GM10248 (cell line): Measurements from ENCODE around the gene SIAH2.

ENCODE experiments used
- CTCF ChIA-PET: fragments of 300-600 bp; sonication (Branson Sonifier 250); formaldehyde crosslinking; extraction: SDS; loops from one replicate; lab custom pipeline; 2021; ENCODE audit warnings: antibody characterized with exemption; lab: Yijun Ruan, JAX
- POLR2A ChIA-PET: fragments of 350-650 bp; sonication (Branson Sonifier 250); formaldehyde crosslinking; extraction: SDS; loops from one replicate; lab custom pipeline; 2020; ENCODE audit warnings: antibody characterized with exemption; lab: Yijun Ruan, JAX
- DNase-seq: peaks from one replicate; pipeline ENCODE4 v3.0.0; 2012; ENCODE audit errors: extremely low spot score
- TF ChIP-seq, protein P1 (sequence below): IDR thresholded peaks from 2 replicates; pipeline ENCODE4 v1.5.1; 2012; ENCODE audit warnings: mild to moderate bottlenecking, low read depth; ENCODE audit errors: extremely low read depth, missing control alignments, control extremely low read depth

The SIAH2 gene

DNA sequence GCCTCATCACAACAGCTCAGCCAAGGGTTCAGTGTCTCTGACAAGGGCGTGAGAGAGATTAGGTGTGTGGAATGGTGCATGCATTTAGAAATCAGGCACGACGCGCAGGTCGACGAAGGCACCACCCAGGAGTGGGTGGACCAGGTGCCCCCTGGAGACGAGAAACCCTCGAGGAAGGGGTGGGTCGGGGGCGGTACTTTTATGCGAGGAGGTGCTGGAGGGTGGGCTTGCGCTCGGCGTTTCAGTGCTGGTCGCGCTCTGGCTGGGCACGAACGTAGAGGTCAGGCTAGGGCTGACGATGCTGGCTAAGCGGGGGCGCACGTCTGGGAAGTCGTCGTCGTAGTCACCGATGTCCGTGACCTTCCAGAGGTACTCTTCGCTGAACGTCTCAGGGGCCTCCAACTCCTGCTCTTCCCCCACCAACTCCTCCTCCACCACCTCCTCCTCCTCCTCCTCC lies 59.6 kb downstream of the SIAH2 start:
- ChIA-PET CTCF (interaction anchor here (1.0 to 2.7 kb wide), 7 partner anchors 8 to 175 kb away, joined by 3 to 12 read pairs (median 6); no protein-coding TSS in a partner anchor), POLR2A (interaction anchor here (0.7 to 1.2 kb wide), 4 partner anchors 60 to 388 kb away, joined by 3 to 4 read pairs (median 4); partner anchors contain the start of gene SIAH2)
- peak; percentile 48 for DNase-seq
- TF ChIP-seq, protein P1, sequence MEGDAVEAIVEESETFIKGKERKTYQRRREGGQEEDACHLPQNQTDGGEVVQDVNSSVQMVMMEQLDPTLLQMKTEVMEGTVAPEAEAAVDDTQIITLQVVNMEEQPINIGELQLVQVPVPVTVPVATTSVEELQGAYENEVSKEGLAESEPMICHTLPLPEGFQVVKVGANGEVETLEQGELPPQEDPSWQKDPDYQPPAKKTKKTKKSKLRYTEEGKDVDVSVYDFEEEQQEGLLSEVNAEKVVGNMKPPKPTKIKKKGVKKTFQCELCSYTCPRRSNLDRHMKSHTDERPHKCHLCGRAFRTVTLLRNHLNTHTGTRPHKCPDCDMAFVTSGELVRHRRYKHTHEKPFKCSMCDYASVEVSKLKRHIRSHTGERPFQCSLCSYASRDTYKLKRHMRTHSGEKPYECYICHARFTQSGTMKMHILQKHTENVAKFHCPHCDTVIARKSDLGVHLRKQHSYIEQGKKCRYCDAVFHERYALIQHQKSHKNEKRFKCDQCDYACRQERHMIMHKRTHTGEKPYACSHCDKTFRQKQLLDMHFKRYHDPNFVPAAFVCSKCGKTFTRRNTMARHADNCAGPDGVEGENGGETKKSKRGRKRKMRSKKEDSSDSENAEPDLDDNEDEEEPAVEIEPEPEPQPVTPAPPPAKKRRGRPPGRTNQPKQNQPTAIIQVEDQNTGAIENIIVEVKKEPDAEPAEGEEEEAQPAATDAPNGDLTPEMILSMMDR: no peak

DNA sequence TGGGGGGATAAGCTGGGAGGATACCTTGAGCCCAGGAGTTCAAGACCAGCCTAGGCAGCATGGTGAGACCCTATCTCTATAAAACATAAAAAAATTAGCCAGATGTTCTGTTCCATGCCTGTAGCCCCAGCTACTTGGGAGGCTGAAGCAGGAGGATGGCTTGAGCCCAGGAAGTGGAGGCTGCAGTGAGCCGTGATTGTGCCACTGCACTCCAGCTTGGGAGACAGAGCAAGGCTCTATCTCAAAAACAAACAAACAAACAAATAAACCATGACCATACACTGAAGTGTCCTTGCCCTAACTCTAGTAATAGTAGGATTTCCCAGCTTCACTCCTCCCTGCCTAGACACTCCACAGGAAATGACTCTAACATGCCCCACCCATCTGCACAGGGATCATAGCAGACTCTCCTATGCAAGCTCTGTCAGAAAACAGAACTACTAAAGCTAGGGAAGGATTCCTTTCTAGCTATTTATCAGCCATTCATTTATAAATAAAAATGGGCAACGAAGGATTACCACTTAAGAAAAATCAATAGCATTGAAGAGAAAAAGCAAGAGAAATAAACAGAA lies 63.8 kb downstream of the SIAH2 start:
- TF ChIP-seq, protein P1: no peak
- ChIA-PET CTCF (interaction anchor here (1.0 kb wide), 1 partner anchor 173 kb away, joined by 3 read pairs; no protein-coding TSS in a partner anchor), POLR2A (no interaction called here)
- no peak for DNase-seq

DNA sequence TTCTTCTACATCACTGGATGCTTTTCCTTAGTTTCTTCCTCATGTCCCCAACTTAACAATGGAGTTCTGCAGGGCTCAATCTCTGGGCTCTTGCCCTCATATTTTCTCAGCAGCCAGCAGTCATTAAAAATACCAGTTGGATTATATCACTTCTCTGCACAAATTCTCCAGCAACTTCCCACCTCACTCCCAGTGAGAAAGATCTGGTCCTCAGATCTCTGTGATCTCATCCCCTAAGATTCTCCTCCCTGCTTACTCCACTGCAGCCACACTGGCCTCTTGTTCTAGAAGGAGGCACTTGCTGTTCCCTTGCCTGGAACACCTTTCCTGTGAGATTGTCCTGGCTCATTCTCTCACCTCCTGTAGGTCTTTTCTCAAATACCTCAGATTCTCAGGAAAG lies 65.3 kb downstream of the SIAH2 start:
- TF ChIP-seq, protein P1: no peak
- DNase-seq: no peak
- POLR2A ChIA-PET: no interaction called here
- CTCF ChIA-PET: no interaction called here

DNA sequence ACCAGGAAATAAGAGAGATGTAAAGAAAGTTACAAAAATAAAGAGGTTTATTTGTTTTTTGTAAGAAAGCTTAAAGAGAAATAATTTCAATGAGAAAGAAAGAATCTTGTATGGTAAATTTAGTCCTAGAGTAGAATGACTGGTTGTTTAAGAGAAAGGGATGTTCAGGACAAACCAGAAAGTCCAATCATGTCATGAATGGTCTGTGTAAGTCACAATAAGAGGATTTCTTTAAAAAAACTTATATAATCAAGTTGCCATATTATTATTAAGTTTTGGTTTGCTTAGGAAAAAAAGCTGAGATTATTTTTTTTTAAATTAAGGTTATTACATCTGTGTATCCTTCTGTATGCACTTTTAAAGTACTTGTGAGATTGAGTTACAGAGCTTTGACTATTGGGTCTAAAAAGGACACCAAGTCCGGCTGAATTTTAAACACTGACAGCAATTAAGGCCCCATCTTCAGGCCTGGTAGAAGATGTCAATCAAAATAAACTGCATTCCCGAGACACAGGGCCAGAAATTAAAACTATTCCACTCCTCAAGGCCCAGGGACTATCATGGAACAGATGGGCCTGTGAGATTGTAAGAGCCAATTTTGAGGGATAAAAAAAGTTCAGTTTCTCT lies 71.4 kb downstream of the SIAH2 start:
- no peak for DNase-seq
- ChIA-PET POLR2A (no interaction called here), CTCF (interaction anchor here (1.2 to 2.2 kb wide), 3 partner anchors 8 to 30 kb away, joined by 3 to 6 read pairs (median 4); no protein-coding TSS in a partner anchor)
- TF ChIP-seq, protein P1: no peak
